ENCODE results near the gene RAD51B. TPM values are rescaled to one million over a fixed set of nuclear protein-coding genes. Genes with fewer than 3 reads are reported as not detected.

The RAD51B gene
- total and polyA plus RNA-seq, 9 of the 15 experiments (the other 6 are each of a cell fraction or from before 2014, with no cell fraction given), result 8.5 to 17.3 (median 11.3) TPM

GRCh38 chr14:68569970-68570409, 750.4 kb downstream of the RAD51B start:
- DNase-seq (ENCODE audit: extremely low read depth in 1 of 4, low spot score in 3 of 4) (no peak), ATAC-seq (no peak), FAIRE-seq (no peak)
- Histone ChIP-seq H3K4me2 (ENCODE audit: insufficient read depth, low read length) (no peak overlapping the region), H2AFZ (ENCODE audit: low read depth, low read length) (no peak overlapping the region), H3K9me3 (replicated peaks; ENCODE audit: control insufficient read depth, insufficient read depth, low read depth, low read length) (no peaks in the 10 kb centered on the region), H3K79me2 (ENCODE audit: control insufficient read depth, insufficient read depth, low read length) (no peaks in the 10 kb centered on the region), H4K20me1 (replicated peaks; ENCODE audit: control insufficient read depth, insufficient read depth, low read length) (no peaks in the 10 kb centered on the region), H3K36me3 (ENCODE audit: control insufficient read depth, insufficient read depth, low read length) (no peaks in the 10 kb centered on the region), H3K4me3 (no peak overlapping the region), H3K27ac (ENCODE audit: extremely low read depth, low read depth, low read length) (no peak overlapping the region), H3K4me1 (replicated peaks in 1 of 2; ENCODE audit: control insufficient read depth in 2 of 2, insufficient read depth in 2 of 2, low read length in 2 of 2) (no peaks in the 10 kb centered on the region; a peak in 3 of 5 replicates), H3K27me3 (ENCODE audit: control insufficient read depth in 2 of 2, insufficient read depth in 2 of 2, low read length in 2 of 2) (no peaks in the 10 kb centered on the region), H3K9ac (ENCODE audit: insufficient read depth in 1 of 2, low read depth in 2 of 2, low read length in 2 of 2) (no peak overlapping the region), H3K9me1 (ENCODE audit: control insufficient read depth, insufficient read depth, low read length) (no peaks in the 10 kb centered on the region)
- ChIA-PET POLR2A (interaction anchor here (0.6 kb wide), 1 partner anchor 72 kb away, joined by 3 read pairs; no protein-coding TSS in a partner anchor), CTCF (ENCODE audit: low intra/inter-chr PET ratio) (no interaction called here)
- BruUV-seq (replicated peaks), result no TSS peak
- in situ Hi-C loops (cut with MboI) (no loop called here), intact Hi-C loops (cut with micrococcal nuclease) (no loop called here)
- 43% methylated on average over 2 of the region's 4 CpGs for WGBS (ENCODE audit: insufficient coverage, low coverage, missing lambda C conversion rate)
- no peak for TF ChIP-seq NR2F6 (CRISPR knock-in tag; IDR thresholded peaks at IDR 0.05)
- TF ChIP-seq KAT8 (IDR thresholded peaks at IDR 0.05; ENCODE audit: low read depth), result no peak
- TF ChIP-seq CBFA2T2 (conservative IDR thresholded peaks at IDR 0.05), result no peak
- TF ChIP-seq ERF (CRISPR knock-in tag; IDR thresholded peaks at IDR 0.05), result no peak

GRCh38 chr14:68571114-68571591, 751.6 kb downstream of the RAD51B start:
- Histone ChIP-seq H3K9me1 (ENCODE audit: control insufficient read depth, insufficient read depth, low read length) (no peaks in the 10 kb centered on the region), H2AFZ (ENCODE audit: low read depth, low read length) (no peak overlapping the region), H3K27ac (ENCODE audit: extremely low read depth, low read depth, low read length) (no peak overlapping the region), H3K79me2 (ENCODE audit: control insufficient read depth, insufficient read depth, low read length) (no peaks in the 10 kb centered on the region), H3K9me3 (replicated peaks; ENCODE audit: control insufficient read depth, insufficient read depth, low read depth, low read length) (no peaks in the 10 kb centered on the region), H4K20me1 (replicated peaks; ENCODE audit: control insufficient read depth, insufficient read depth, low read length) (no peaks in the 10 kb centered on the region), H3K4me3 (no peak overlapping the region), H3K27me3 (ENCODE audit: control insufficient read depth in 2 of 2, insufficient read depth in 2 of 2, low read length in 2 of 2) (no peaks in the 10 kb centered on the region), H3K9ac (ENCODE audit: insufficient read depth in 1 of 2, low read depth in 2 of 2, low read length in 2 of 2) (no peak overlapping the region), H3K4me1 (replicated peaks in 1 of 2; ENCODE audit: control insufficient read depth in 2 of 2, insufficient read depth in 2 of 2, low read length in 2 of 2) (no peaks in the 10 kb centered on the region; a peak in 1 of 5 replicates), H3K4me2 (ENCODE audit: insufficient read depth, low read length) (no peak overlapping the region), H3K36me3 (ENCODE audit: control insufficient read depth, insufficient read depth, low read length) (no peaks in the 10 kb centered on the region)
- WGBS (ENCODE audit: insufficient coverage, low coverage, missing lambda C conversion rate), result 35% methylated on average over 4 of the region's 4 CpGs
- CTCF ChIA-PET (ENCODE audit: low intra/inter-chr PET ratio), result no interaction called here
- intact Hi-C loops (cut with micrococcal nuclease) (no loop called here), in situ Hi-C loops (cut with MboI) (no loop called here)
- FAIRE-seq (peak; percentile 6), ATAC-seq (no peak), DNase-seq (ENCODE audit: extremely low read depth in 1 of 4, low spot score in 3 of 4) (no peak)
- POLR2A ChIA-PET, result no interaction called here
- no TSS peak for BruUV-seq (replicated peaks)
- TF ChIP-seq CTCF (IDR thresholded peaks at IDR 0.05 in 2 of 3, conservative IDR thresholded peaks at IDR 0.05 in 1 of 3; ENCODE audit: insufficient read depth in 2 of 3, low read depth in 1 of 3, low read length in 3 of 3) (no peak), ATF3 (IDR thresholded peaks at IDR 0.05) (no peak), ATF3 (CRISPR knock-in tag; conservative IDR thresholded peaks at IDR 0.05) (no peak), MCM2 (IDR thresholded peaks at IDR 0.05; ENCODE audit: low read depth) (no peak), HCFC1 (IDR thresholded peaks at IDR 0.05; ENCODE audit: low read depth, low read length) (no peak), EP400 (IDR thresholded peaks at IDR 0.05) (no peak), NFE2L1 (tag; IDR thresholded peaks at IDR 0.05; ENCODE audit: borderline replicate concordance, low read depth) (no peak), CBX2 (IDR thresholded peaks at IDR 0.05; ENCODE audit: insufficient read depth, low read length, poor library complexity, severe bottlenecking) (no peak), ZBTB9 (CRISPR knock-in tag; IDR thresholded peaks at IDR 0.05) (no peak)

Measured in K562 (cell line).